Measurements from ENCODE around the gene PPP2R5C.
"Not testable (repeated sequence)": the region's sequence is repeated elsewhere in the genome, so short reads cannot be mapped to it uniquely, and the experiment has no call there.

Gene PPP2R5C

DNA sequence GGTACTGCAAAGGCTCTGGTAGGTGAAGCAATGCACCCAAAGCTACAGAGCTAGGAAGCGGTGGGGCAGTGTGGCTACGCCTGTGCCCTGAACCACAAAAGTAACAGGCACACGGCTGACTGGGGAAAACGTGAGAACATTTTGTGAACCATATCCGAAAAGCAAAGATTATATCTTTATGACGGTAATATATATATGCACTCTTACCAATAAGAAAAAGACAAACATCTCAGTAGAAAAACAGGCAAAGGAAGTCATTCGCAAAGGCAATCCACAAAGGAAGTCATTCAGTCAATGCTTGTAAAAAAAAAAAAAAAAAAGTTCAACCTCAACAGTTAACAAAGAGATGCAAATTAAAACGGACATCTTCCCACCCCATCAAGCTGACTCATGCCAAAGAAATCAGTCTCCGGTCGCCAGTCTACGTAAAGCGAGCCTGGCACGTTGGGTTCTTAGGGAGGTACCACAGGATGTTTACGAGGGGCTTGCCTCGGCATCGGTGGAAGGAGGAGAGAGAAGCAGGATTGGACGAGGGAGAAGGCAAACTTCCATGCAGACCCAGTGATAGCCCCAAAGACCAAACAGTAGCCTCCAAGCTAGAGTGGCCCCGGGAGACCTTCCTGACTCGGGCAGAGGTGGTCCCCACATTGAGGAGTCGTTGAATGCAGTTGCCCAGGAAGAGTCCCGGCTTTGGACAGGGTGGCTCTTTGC, 39.4 kb upstream of the PPP2R5C start:
- peak; percentile 89 for DNase-seq
- Histone ChIP-seq H4K20me1 (ENCODE audit: insufficient read depth, low read length) (no peaks in the 10 kb centered on the region), H3K4me1 (ENCODE audit: insufficient read depth, low read length) (peaks cover 42% of the 10 kb centered on the region), H3K9me3 (ENCODE audit: insufficient read depth, low read length, severe bottlenecking) (no peaks in the 10 kb centered on the region), H3K27me3 (ENCODE audit: insufficient read depth, low read length, poor library complexity) (no peaks in the 10 kb centered on the region), H2AFZ (ENCODE audit: low read depth, low read length) (peak overlapping the region; percentile 73), H3K4me3 (ENCODE audit: low read depth in 1 of 2, low read length in 2 of 2) (peak overlapping the region; percentile 2 to 53; a peak in 3 of 4 replicates), H3K79me2 (ENCODE audit: insufficient read depth, low read length) (no peaks in the 10 kb centered on the region), H3K36me3 (ENCODE audit: insufficient read depth, low read length) (no peaks in the 10 kb centered on the region), H3K9ac (ENCODE audit: low read depth, low read length) (peak overlapping the region; percentile 57), H3K27ac (ENCODE audit: low read length) (peak overlapping the region; percentile 90), H3K4me2 (ENCODE audit: insufficient read depth, low read length) (peak overlapping the region; percentile 64)
- ATAC-seq (ENCODE audit: insufficient read depth, low read depth): peak; percentile 88
- TF ChIP-seq EZH2 (IDR thresholded peaks at IDR 0.05; ENCODE audit: borderline replicate concordance, low read depth, low read length, severe bottlenecking): no peak
- TF ChIP-seq, protein P1, sequence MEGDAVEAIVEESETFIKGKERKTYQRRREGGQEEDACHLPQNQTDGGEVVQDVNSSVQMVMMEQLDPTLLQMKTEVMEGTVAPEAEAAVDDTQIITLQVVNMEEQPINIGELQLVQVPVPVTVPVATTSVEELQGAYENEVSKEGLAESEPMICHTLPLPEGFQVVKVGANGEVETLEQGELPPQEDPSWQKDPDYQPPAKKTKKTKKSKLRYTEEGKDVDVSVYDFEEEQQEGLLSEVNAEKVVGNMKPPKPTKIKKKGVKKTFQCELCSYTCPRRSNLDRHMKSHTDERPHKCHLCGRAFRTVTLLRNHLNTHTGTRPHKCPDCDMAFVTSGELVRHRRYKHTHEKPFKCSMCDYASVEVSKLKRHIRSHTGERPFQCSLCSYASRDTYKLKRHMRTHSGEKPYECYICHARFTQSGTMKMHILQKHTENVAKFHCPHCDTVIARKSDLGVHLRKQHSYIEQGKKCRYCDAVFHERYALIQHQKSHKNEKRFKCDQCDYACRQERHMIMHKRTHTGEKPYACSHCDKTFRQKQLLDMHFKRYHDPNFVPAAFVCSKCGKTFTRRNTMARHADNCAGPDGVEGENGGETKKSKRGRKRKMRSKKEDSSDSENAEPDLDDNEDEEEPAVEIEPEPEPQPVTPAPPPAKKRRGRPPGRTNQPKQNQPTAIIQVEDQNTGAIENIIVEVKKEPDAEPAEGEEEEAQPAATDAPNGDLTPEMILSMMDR (IDR thresholded peaks at IDR 0.05; ENCODE audit: borderline replicate concordance, extremely low read depth, low read length, poor library complexity, severe bottlenecking): peak; percentile 6

DNA sequence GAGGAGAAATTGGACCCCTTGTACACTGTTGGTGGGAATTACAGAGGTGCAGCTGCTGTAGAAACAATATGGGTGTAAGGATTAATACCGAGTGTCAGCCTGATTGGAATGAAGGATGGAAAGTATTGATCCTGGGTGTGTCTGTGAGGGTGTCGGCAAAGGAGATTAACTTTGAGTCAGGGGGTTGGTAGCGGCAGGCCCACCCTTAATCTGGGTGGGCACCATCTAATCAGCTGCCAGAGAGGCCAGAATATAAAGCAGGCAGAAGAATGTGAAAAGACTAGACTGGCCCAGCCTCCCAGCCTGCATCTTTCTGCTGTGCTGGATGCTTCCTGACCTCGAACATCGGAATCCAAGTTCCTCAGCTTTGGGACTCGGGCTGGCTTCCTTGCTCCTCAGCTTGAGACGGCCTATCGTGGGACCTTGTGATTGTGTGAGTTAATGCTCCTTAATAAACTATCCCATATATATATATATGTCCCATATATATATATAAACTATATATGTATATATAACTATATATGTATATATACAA, 38.4 kb upstream of the PPP2R5C start:
- ATAC-seq (ENCODE audit: insufficient read depth, low read depth) (no peak), DNase-seq (no peak)
- Histone ChIP-seq H2AFZ (ENCODE audit: low read depth, low read length) (no peak overlapping the region), H3K9me3 (ENCODE audit: insufficient read depth, low read length, severe bottlenecking) (no peaks in the 10 kb centered on the region), H3K9ac (ENCODE audit: low read depth, low read length) (peak overlapping the region; percentile 57; the same call in 1 of the 2 replicates), H3K27ac (ENCODE audit: low read length) (peak overlapping the region; percentile 90), H3K4me1 (ENCODE audit: insufficient read depth, low read length) (peaks cover 40% of the 10 kb centered on the region), H3K27me3 (ENCODE audit: insufficient read depth, low read length, poor library complexity) (no peaks in the 10 kb centered on the region), H4K20me1 (ENCODE audit: insufficient read depth, low read length) (no peaks in the 10 kb centered on the region), H3K79me2 (ENCODE audit: insufficient read depth, low read length) (no peaks in the 10 kb centered on the region), H3K4me3 (ENCODE audit: low read depth in 1 of 2, low read length in 2 of 2) (peak overlapping the region in 1 of 2 experiments; percentile 28; a peak in 1 of 4 replicates), H3K4me2 (ENCODE audit: insufficient read depth, low read length) (peak overlapping the region; percentile 64), H3K36me3 (ENCODE audit: insufficient read depth, low read length) (no peaks in the 10 kb centered on the region)
- TF ChIP-seq EZH2 (IDR thresholded peaks at IDR 0.05; ENCODE audit: borderline replicate concordance, low read depth, low read length, severe bottlenecking): no peak

DNA sequence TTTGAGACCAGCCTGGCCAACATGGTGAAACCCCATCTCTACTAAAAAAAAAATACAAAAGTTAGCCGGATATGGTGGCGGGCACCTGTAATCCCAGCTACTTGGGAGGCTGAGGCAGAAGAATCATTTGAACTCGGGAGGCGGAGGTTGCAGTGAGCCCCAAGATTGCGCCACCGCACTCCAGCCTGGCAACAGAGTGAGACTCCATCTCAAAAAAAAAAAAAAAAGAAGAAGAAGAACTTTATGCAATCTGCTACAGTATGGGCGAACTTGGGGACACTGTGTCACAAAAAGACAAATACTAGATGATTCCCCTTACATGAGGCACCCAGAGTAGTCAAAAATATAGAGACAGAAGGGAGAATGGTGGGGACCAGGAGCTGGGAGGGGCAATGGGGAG, 35.9 kb upstream of the PPP2R5C start:
- not testable (repeated sequence) for H3K36me3 ChIP-seq (ENCODE audit: insufficient read depth, low read length); DNase-seq; H3K9me3 ChIP-seq (ENCODE audit: insufficient read depth, low read length, severe bottlenecking); H4K20me1 ChIP-seq (ENCODE audit: insufficient read depth, low read length); H3K4me2 ChIP-seq (ENCODE audit: insufficient read depth, low read length); H3K9ac ChIP-seq (ENCODE audit: low read depth, low read length); H3K79me2 ChIP-seq (ENCODE audit: insufficient read depth, low read length); H3K27me3 ChIP-seq (ENCODE audit: insufficient read depth, low read length, poor library complexity); ATAC-seq (ENCODE audit: insufficient read depth, low read depth); H3K4me3 ChIP-seq (ENCODE audit: low read depth in 1 of 2, low read length in 2 of 2); H3K27ac ChIP-seq (ENCODE audit: low read length); H2AFZ ChIP-seq (ENCODE audit: low read depth, low read length)
- H3K4me1 ChIP-seq (ENCODE audit: insufficient read depth, low read length): peaks cover 26% of the 10 kb centered on the region

DNA sequence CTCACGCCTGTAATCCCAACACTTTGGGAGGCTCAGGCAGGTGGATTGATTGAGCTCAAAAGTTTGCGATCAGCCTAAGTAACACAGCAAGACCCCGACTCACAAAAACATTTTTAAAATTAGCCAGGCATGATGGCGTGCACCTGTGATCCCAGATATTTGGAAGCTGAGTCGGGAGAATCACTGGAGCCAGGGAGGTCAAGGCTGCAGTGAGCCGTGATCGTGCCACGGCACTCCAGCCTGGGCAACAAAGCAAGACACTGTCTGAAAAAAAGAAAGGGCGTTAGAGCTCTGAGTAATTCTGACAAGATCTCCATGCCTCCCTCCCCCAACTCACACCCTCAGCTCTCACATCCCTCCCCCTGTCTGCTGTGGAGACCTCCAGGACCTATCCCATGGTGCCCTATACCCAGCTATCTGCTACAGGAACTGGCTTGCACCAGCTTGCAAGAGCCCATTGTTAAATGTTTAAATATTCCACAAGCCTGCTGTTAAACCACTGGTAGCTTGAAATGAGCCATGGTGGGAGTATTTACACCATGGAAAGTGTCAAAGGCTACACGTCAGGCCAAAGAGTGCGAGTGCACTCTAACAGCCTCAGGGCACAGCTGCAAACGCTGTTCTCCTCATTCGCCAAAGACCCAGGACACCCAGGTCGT, 35.1 kb upstream of the PPP2R5C start:
- ATAC-seq (ENCODE audit: insufficient read depth, low read depth) (no peak), DNase-seq (no peak)
- H3K4me3 ChIP-seq (ENCODE audit: low read depth in 1 of 2, low read length in 2 of 2): no peak overlapping the region

More for the DNA sequence above, 35.1 kb upstream of the PPP2R5C start:
- Histone ChIP-seq H3K4me2 (ENCODE audit: insufficient read depth, low read length) (no peak overlapping the region), H3K9me3 (ENCODE audit: insufficient read depth, low read length, severe bottlenecking) (no peaks in the 10 kb centered on the region), H3K27ac (ENCODE audit: low read length) (no peak overlapping the region), H4K20me1 (ENCODE audit: insufficient read depth, low read length) (no peaks in the 10 kb centered on the region), H3K4me1 (ENCODE audit: insufficient read depth, low read length) (peaks cover 19% of the 10 kb centered on the region), H3K27me3 (ENCODE audit: insufficient read depth, low read length, poor library complexity) (no peaks in the 10 kb centered on the region), H2AFZ (ENCODE audit: low read depth, low read length) (no peak overlapping the region), H3K9ac (ENCODE audit: low read depth, low read length) (no peak overlapping the region), H3K36me3 (ENCODE audit: insufficient read depth, low read length) (no peaks in the 10 kb centered on the region), H3K79me2 (ENCODE audit: insufficient read depth, low read length) (no peaks in the 10 kb centered on the region)
- TF ChIP-seq, protein P1 (IDR thresholded peaks at IDR 0.05; ENCODE audit: borderline replicate concordance, extremely low read depth, low read length, poor library complexity, severe bottlenecking): no peak
- TF ChIP-seq EZH2 (IDR thresholded peaks at IDR 0.05; ENCODE audit: borderline replicate concordance, low read depth, low read length, severe bottlenecking): no peak

All from DND-41 (cell line).